OCI-LY1 (cell line): Measurements from ENCODE around the gene CCIN.

Experiments used
- CTCF ChIP-seq: fragments of 200-600 bp; sonication (generic), shearing (Covaris generic); IDR thresholded peaks from 2 replicates; pipeline ENCODE4 v1.5.1; 2017; ENCODE audit warnings: mild to moderate bottlenecking, antibody characterized with exemption, low read length, moderate library complexity, mixed read lengths
- EZH2 ChIP-seq: fragments of 200-600 bp; sonication (generic), shearing (Covaris generic); IDR thresholded peaks from 2 replicates; pipeline ENCODE4 v1.8.0; 2017; ENCODE audit warnings: borderline replicate concordance, mixed run types, mild to moderate bottlenecking, antibody characterized with exemption, low read length, moderate library complexity, mixed read lengths

- TF ChIP-seq EZH2, result no peak
- TF ChIP-seq CTCF, result no peak
Measured at GRCh38 chr9:36153746-36154145, 15.4 kb upstream of the CCIN start.
